ENCODE results near the gene TSSC4.

The TSSC4 gene

GRCh38 chr11:2368178-2368850 is 32.2 kb upstream of the TSSC4 start:
- DNase-seq (ENCODE audit: low read depth, low spot score): no peak
- H3K4me3 ChIP-seq (ENCODE audit: low read length): no peak overlapping the region

GRCh38 chr11:2368851-2369180 is 31.7 kb upstream of the TSSC4 start:
- DNase-seq (ENCODE audit: low read depth, low spot score): no peak
- no peak overlapping the region for H3K4me3 ChIP-seq (ENCODE audit: low read length)

GRCh38 chr11:2369320-2369719 is 31.2 kb upstream of the TSSC4 start:
- no peak for DNase-seq (ENCODE audit: low read depth, low spot score)

GRCh38 chr11:2369896-2370295 is 30.7 kb upstream of the TSSC4 start:
- DNase-seq (ENCODE audit: low read depth, low spot score): no peak
- H3K4me3 ChIP-seq (ENCODE audit: low read length): no peak overlapping the region

More at GRCh38 chr11:2369320-2369719, 31.2 kb upstream of the TSSC4 start:
- no peak overlapping the region for H3K4me3 ChIP-seq (ENCODE audit: low read length)

GRCh38 chr11:2374456-2375201 is 25.9 kb upstream of the TSSC4 start:
- DNase-seq (ENCODE audit: low read depth, low spot score): no peak
- no peak overlapping the region for H3K4me3 ChIP-seq (ENCODE audit: low read length)

- DNase-seq (ENCODE audit: low read depth, low spot score): no peak
- no peak overlapping the region for H3K4me3 ChIP-seq (ENCODE audit: low read length)
These were observed 25.2 kb upstream of the TSSC4 start for GRCh38 chr11:2375341-2375853.

- H3K4me3 ChIP-seq (ENCODE audit: low read length): no peak overlapping the region
- DNase-seq (ENCODE audit: low read depth, low spot score): no peak
These were observed 24.5 kb upstream of the TSSC4 start for GRCh38 chr11:2375964-2376551.

GRCh38 chr11:2376751-2377451 is 23.6 kb upstream of the TSSC4 start, which contains the start of gene CD81:
TSS of gene CD81 (plus strand) at chr11:2377310. CDS start at chr11:2377550, 240 bp downstream.
- no peak for DNase-seq (ENCODE audit: low read depth, low spot score)

GRCh38 chr11:2377511-2378443 is 22.8 kb upstream of the TSSC4 start:
- no peak for DNase-seq (ENCODE audit: low read depth, low spot score)

More at GRCh38 chr11:2376751-2377451, 23.6 kb upstream of the TSSC4 start, which contains the start of gene CD81:
- peak within 1 kb of the TSS; percentile 78 for H3K4me3 ChIP-seq (ENCODE audit: low read length)

GRCh38 chr11:2378527-2379210 is 21.9 kb upstream of the TSSC4 start:
- H3K4me3 ChIP-seq (ENCODE audit: low read length): peak overlapping the region; percentile 78
- no peak for DNase-seq (ENCODE audit: low read depth, low spot score)

More at GRCh38 chr11:2377511-2378443, 22.8 kb upstream of the TSSC4 start:
- H3K4me3 ChIP-seq (ENCODE audit: low read length): peak overlapping the region; percentile 78

- DNase-seq (ENCODE audit: low read depth, low spot score): no peak
- H3K4me3 ChIP-seq (ENCODE audit: low read length): no peak overlapping the region
These were observed 20.9 kb upstream of the TSSC4 start for GRCh38 chr11:2379466-2380174.

GRCh38 chr11:2380396-2380795 is 20.2 kb upstream of the TSSC4 start:
- no peak for DNase-seq (ENCODE audit: low read depth, low spot score)
- no peak overlapping the region for H3K4me3 ChIP-seq (ENCODE audit: low read length)

GRCh38 chr11:2380807-2381350 is 19.7 kb upstream of the TSSC4 start:
- no peak overlapping the region for H3K4me3 ChIP-seq (ENCODE audit: low read length)

GRCh38 chr11:2381494-2382128 is 18.9 kb upstream of the TSSC4 start:
- DNase-seq (ENCODE audit: low read depth, low spot score): no peak
- no peak overlapping the region for H3K4me3 ChIP-seq (ENCODE audit: low read length)

More at GRCh38 chr11:2380807-2381350, 19.7 kb upstream of the TSSC4 start:
- DNase-seq (ENCODE audit: low read depth, low spot score): no peak

GRCh38 chr11:2382129-2382517 is 18.4 kb upstream of the TSSC4 start:
- DNase-seq (ENCODE audit: low read depth, low spot score): no peak
- H3K4me3 ChIP-seq (ENCODE audit: low read length): no peak overlapping the region

Data from Jurkat, Clone E6-1 (cell line).